Mesendoderm (in vitro differentiated cells): ENCODE data around the gene TIGD3.
A peak's percentile ranks its signal among the peaks of the same experiment; 100 is the strongest.

ENCODE experiments used
- DNase-seq: peaks from one replicate; pipeline ENCODE4 v3.0.0; 2013
- H2AK5ac ChIP-seq: 2 replicates; pipeline ENCODE4 v1.6.1; 2013; ENCODE audit warnings: low read length, inconsistent platforms
- H2BK120ac ChIP-seq: 2 replicates; pipeline ENCODE4 v1.6.1; 2013; ENCODE audit warnings: low read depth, mild to moderate bottlenecking, low read length, moderate library complexity, mixed read lengths
- H2BK15ac ChIP-seq: replicated peaks from 2 replicates; pipeline ENCODE4 v1.6.1; 2013; ENCODE audit warnings: low read depth, mild to moderate bottlenecking, moderate library complexity
- H2BK5ac ChIP-seq: 2 replicates; pipeline ENCODE4 v1.6.1; 2013; ENCODE audit warnings: low read length, inconsistent platforms
- H3K18ac ChIP-seq: 2 replicates; pipeline ENCODE4 v1.6.1; 2013; ENCODE audit warnings: mild to moderate bottlenecking, low read length, mixed read lengths
- H3K23ac ChIP-seq: one replicate; pipeline ENCODE4 v1.6.1; 2013; ENCODE audit warnings: low read length
- H3K27ac ChIP-seq: 2 replicates; pipeline ENCODE4 v1.5.1; 2013; ENCODE audit warnings: low read depth, mild to moderate bottlenecking, inconsistent platforms, low read length, moderate library complexity
- H3K27me3 ChIP-seq: 2 replicates; pipeline ENCODE4 v1.6.1; 2013; ENCODE audit warnings: low read length, control low read depth, mild to moderate bottlenecking, inconsistent platforms; ENCODE audit not compliant: insufficient read depth, poor library complexity
- H3K36me3 ChIP-seq: 2 replicates; pipeline ENCODE4 v1.6.1; 2013; ENCODE audit warnings: low read length, inconsistent platforms; ENCODE audit not compliant: control insufficient read depth, insufficient read depth
- H3K4ac ChIP-seq: one replicate; pipeline ENCODE4 v1.6.1; 2013; ENCODE audit warnings: low read depth, mild to moderate bottlenecking, low read length, moderate library complexity
- H3K4me1 ChIP-seq: 2 replicates; pipeline ENCODE4 v1.6.1; 2013; ENCODE audit warnings: low read depth, low read length, inconsistent platforms; ENCODE audit not compliant: control insufficient read depth
- H3K4me2 ChIP-seq: 2 replicates; pipeline ENCODE4 v1.6.1; 2013; ENCODE audit warnings: low read length
- H3K4me3 ChIP-seq: 2 replicates; pipeline ENCODE4 v1.5.1; 2013; ENCODE audit warnings: mild to moderate bottlenecking, low read length
- H3K56ac ChIP-seq: one replicate; pipeline ENCODE4 v1.6.1; 2013; ENCODE audit warnings: low read length
- H3K79me1 ChIP-seq: 2 replicates; pipeline ENCODE4 v1.6.1; 2013; ENCODE audit warnings: low read length, inconsistent platforms
- H3K79me2 ChIP-seq: 2 replicates; pipeline ENCODE4 v1.6.1; 2013; ENCODE audit warnings: mild to moderate bottlenecking, low read length; ENCODE audit not compliant: control insufficient read depth, insufficient read depth
- H3K9ac ChIP-seq: 2 replicates; pipeline ENCODE4 v1.6.1; 2013; ENCODE audit warnings: low read length, inconsistent platforms
- H4K5ac ChIP-seq: one replicate; pipeline ENCODE4 v1.6.1; 2013; ENCODE audit warnings: low read length
- H4K8ac ChIP-seq: one replicate; pipeline ENCODE4 v1.6.1; 2013; ENCODE audit warnings: low read depth, mild to moderate bottlenecking, control low read depth, low read length, moderate library complexity
- WGBS: extraction: QIAGEN DNeasy Blood & Tissue Kit; methylation state at CpG from one replicate; pipeline ENCODE4 v1.1.7; 2013; ENCODE audit warnings: low lambda C conversion rate, missing lambda C conversion rate; ENCODE audit not compliant: insufficient coverage; ENCODE audit errors: extremely low coverage; 5-methylcytosine and 5-hydroxymethylcytosine counted together

Gene TIGD3

GRCh38 chr11:65315866-65316226, 38.7 kb upstream of the TIGD3 start:
- Histone ChIP-seq H3K23ac (no peak overlapping the region), H3K4me2 (peak overlapping the region; percentile 68), H3K9ac (peak overlapping the region; percentile 53), H3K79me2 (peaks cover 3% of the 10 kb centered on the region), H3K18ac (peak overlapping the region; percentile 20), H4K5ac (no peak overlapping the region), H3K4me3 (peak overlapping the region; percentile 29), H3K4me1 (peaks cover 8% of the 10 kb centered on the region), H3K4ac (no peak overlapping the region), H2BK15ac (no peak overlapping the region), H3K56ac (peak overlapping the region; percentile 65), H3K79me1 (peaks cover 9% of the 10 kb centered on the region), H3K27me3 (no peaks in the 10 kb centered on the region), H4K8ac (no peak overlapping the region), H2BK120ac (no peak overlapping the region), H3K36me3 (peaks cover 2% of the 10 kb centered on the region), H2AK5ac (peak overlapping the region; percentile 65), H3K27ac (no peak overlapping the region), H2BK5ac (no peak overlapping the region)
- no peak for DNase-seq
- WGBS, result no CpG with 5 or more reads among the region's 8 CpGs

- no peak overlapping the region for H3K23ac ChIP-seq
- H3K36me3 ChIP-seq, result peaks cover 2% of the 10 kb centered on the region
- peaks cover 3% of the 10 kb centered on the region for H3K79me2 ChIP-seq
- peaks cover 8% of the 10 kb centered on the region for H3K4me1 ChIP-seq
- H3K4me3 ChIP-seq, result no peak overlapping the region
- H3K9ac ChIP-seq, result peak overlapping the region; percentile 53
- no CpG with 5 or more reads among the region's 20 CpGs for WGBS
- H2BK5ac ChIP-seq, result no peak overlapping the region
- H4K5ac ChIP-seq, result no peak overlapping the region
- H2AK5ac ChIP-seq, result no peak overlapping the region
- no peak overlapping the region for H3K27ac ChIP-seq
- H2BK15ac ChIP-seq, result no peak overlapping the region
- H2BK120ac ChIP-seq, result no peak overlapping the region
- DNase-seq, result peak; percentile 37
- H3K27me3 ChIP-seq, result no peaks in the 10 kb centered on the region
- H4K8ac ChIP-seq, result no peak overlapping the region
- H3K56ac ChIP-seq, result peak overlapping the region; percentile 72
- no peak overlapping the region for H3K4ac ChIP-seq
- peaks cover 9% of the 10 kb centered on the region for H3K79me1 ChIP-seq
- H3K18ac ChIP-seq, result peak overlapping the region; percentile 18
- H3K4me2 ChIP-seq, result peak overlapping the region; percentile 68
Measured at GRCh38 chr11:65316227-65317024, 38.1 kb upstream of the TIGD3 start.

DNA sequence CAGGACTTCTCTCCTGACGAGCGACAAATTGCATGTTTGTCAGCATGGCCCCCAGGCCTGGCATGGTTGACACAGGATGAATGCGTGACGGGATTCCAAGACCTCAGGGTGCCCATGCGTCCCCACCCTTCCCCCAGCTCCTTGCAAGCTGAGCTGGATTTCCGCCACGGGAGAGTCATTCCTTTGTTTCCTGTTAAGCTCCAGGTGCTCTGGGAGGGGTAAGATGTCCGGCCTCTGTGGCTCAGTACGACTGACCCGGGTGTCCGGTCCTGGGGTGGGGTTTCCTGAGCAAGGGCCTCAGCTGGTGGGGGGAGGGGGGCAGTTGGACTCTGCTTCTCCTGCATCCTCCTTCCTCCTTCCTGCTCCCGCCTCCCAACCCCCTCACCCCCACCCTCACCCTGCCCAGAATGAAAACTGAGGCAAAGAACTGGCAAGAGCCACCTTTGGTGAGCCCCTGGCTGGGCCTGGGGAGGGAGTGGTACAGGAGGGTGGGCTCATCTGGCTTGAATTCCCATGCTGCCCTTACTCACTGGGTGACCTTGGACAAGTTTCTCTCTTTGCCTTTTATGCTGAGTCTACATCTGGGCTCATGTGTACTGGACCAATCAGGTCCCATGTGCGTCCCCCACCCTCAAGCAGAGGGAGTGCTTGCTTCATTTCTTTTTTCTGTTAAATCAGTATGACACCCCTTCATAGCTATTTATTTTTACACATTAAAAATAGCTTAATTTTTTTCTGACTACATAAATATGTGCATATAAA, 37.3 kb upstream of the TIGD3 start:
- peak overlapping the region; percentile 25 for H3K4me2 ChIP-seq
- peak; percentile 60 for DNase-seq
- H4K5ac ChIP-seq, result no peak overlapping the region
- peak overlapping the region; percentile 48 for H3K9ac ChIP-seq
- H3K23ac ChIP-seq, result no peak overlapping the region
- no peaks in the 10 kb centered on the region for H3K27me3 ChIP-seq
- H3K4me1 ChIP-seq, result peaks cover 8% of the 10 kb centered on the region
- H2BK5ac ChIP-seq, result no peak overlapping the region
- peaks cover 3% of the 10 kb centered on the region for H3K79me2 ChIP-seq
- H3K4ac ChIP-seq, result peak overlapping the region; percentile 58
- peaks cover 9% of the 10 kb centered on the region for H3K79me1 ChIP-seq
- H3K27ac ChIP-seq, result no peak overlapping the region
- H3K36me3 ChIP-seq, result peaks cover 6% of the 10 kb centered on the region
- H3K56ac ChIP-seq, result peak overlapping the region; percentile 72
- WGBS, result no CpG with 5 or more reads among the region's 13 CpGs
- peak overlapping the region; percentile 18 for H3K18ac ChIP-seq
- no peak overlapping the region for H2BK15ac ChIP-seq
- no peak overlapping the region for H2AK5ac ChIP-seq
- H3K4me3 ChIP-seq, result no peak overlapping the region
- H2BK120ac ChIP-seq, result no peak overlapping the region
- no peak overlapping the region for H4K8ac ChIP-seq

- Histone ChIP-seq H2AK5ac (no peak overlapping the region), H3K4ac (no peak overlapping the region), H3K4me2 (no peak overlapping the region), H3K27ac (no peak overlapping the region), H3K4me3 (no peak overlapping the region), H4K5ac (no peak overlapping the region), H2BK120ac (no peak overlapping the region), H3K56ac (no peak overlapping the region), H3K9ac (no peak overlapping the region), H3K18ac (no peak overlapping the region), H4K8ac (no peak overlapping the region), H2BK5ac (no peak overlapping the region), H3K36me3 (peaks cover 10% of the 10 kb centered on the region), H3K79me2 (peaks cover 3% of the 10 kb centered on the region), H3K79me1 (peaks cover 9% of the 10 kb centered on the region), H3K23ac (no peak overlapping the region), H3K4me1 (peaks cover 8% of the 10 kb centered on the region), H2BK15ac (no peak overlapping the region), H3K27me3 (no peaks in the 10 kb centered on the region)
- WGBS, result no CpG with 5 or more reads among the region's 22 CpGs
- DNase-seq, result no peak
Measured at GRCh38 chr11:65320386-65321075, 34.0 kb upstream of the TIGD3 start.

DNA sequence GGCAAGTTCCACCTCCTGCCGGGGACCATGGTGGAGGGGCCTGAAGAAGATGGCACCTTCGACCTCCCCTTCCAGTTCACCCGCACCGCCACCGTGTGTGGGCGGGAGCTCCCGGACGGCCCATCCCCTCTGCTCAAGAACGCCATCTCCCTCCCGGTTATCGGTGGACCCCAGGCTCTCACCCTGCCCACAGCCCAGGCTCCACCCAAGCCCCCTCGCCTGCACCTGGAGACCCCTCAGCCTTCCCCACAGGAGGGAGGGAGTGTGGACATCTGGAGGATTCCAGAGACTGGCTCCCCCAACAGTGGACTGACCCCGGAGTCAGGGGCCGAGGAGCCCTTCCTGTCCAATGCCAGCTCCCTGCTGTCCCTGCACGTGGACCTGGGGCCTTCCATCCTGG, 33.5 kb upstream of the TIGD3 start:
- Histone ChIP-seq H4K5ac (no peak overlapping the region), H3K4me1 (peaks cover 6% of the 10 kb centered on the region), H3K79me1 (peaks cover 8% of the 10 kb centered on the region), H2BK15ac (no peak overlapping the region), H4K8ac (no peak overlapping the region), H3K23ac (no peak overlapping the region), H3K18ac (no peak overlapping the region), H3K27me3 (no peaks in the 10 kb centered on the region), H3K36me3 (peaks cover 10% of the 10 kb centered on the region), H3K56ac (no peak overlapping the region), H2AK5ac (no peak overlapping the region), H3K79me2 (peaks cover 3% of the 10 kb centered on the region), H2BK120ac (no peak overlapping the region), H3K4me3 (no peak overlapping the region), H3K9ac (no peak overlapping the region), H3K4me2 (no peak overlapping the region), H3K27ac (no peak overlapping the region), H2BK5ac (no peak overlapping the region), H3K4ac (no peak overlapping the region)
- DNase-seq, result no peak
- no CpG with 5 or more reads among the region's 15 CpGs for WGBS
